Tibial nerve (tissue), 3 donors: Measurements from ENCODE around the gene SPI1.

Experiments used
- POLR2A ChIP-seq, 2 donors: fragments of 450-650 bp; IDR thresholded peaks; one replicate each; pipeline ENCODE4 v1.6.1; 2017; ENCODE audit warnings: antibody characterized with exemption in 2 of 2, mild to moderate bottlenecking in 2 of 2, moderate library complexity in 2 of 2
- TF ChIP-seq, protein P1 (sequence below), 5 experiments: fragments of 200-600 bp in 3 of 5; fragments of 450-650 bp in 2 of 5; sonication (generic) in 3 of 5; IDR thresholded peaks; one replicate each; pipeline ENCODE4 v1.5.1; 2016 to 2019; ENCODE audit warnings: antibody characterized with exemption in 5 of 5, mild to moderate bottlenecking in 3 of 5, moderate library complexity in 2 of 5

DNA sequence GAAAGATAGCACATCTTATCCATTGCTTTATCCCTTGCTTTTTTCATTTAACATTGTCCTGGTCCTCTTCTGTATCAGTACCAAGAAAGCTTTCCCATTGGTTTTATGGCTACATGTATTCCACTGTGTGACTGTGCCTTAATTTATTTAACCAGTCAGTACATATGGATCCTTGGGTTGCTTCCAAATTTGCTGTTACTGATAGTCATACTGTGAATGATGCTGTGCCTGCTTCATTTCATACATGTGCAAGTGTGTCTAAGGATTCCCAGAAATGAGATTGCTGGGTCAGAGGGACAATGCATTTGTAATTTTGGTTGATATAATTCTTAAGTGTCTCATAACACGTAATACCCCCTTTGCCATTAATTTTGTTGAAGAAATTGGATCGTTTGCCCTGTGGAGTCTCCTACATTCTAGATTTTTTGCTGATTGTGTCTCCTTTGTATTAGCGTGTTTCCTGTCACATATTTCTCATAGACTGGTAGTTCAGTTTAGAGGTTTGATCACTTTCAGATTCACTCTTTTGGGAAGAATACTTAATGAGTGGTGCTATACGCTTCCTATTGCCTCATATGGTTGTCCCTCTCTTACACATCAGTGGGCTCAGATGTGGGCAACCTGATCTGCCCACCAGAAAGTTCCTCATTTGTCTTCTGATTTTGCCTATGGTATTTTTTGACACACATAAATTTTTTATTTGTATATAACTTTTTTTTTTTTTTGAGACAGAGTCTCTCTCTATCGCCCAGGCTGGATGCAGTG lies 61.1 kb downstream of the SPI1 start:
- TF ChIP-seq, protein P1, sequence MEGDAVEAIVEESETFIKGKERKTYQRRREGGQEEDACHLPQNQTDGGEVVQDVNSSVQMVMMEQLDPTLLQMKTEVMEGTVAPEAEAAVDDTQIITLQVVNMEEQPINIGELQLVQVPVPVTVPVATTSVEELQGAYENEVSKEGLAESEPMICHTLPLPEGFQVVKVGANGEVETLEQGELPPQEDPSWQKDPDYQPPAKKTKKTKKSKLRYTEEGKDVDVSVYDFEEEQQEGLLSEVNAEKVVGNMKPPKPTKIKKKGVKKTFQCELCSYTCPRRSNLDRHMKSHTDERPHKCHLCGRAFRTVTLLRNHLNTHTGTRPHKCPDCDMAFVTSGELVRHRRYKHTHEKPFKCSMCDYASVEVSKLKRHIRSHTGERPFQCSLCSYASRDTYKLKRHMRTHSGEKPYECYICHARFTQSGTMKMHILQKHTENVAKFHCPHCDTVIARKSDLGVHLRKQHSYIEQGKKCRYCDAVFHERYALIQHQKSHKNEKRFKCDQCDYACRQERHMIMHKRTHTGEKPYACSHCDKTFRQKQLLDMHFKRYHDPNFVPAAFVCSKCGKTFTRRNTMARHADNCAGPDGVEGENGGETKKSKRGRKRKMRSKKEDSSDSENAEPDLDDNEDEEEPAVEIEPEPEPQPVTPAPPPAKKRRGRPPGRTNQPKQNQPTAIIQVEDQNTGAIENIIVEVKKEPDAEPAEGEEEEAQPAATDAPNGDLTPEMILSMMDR (IDR thresholded peaks at IDR 0.05): no peak
- TF ChIP-seq POLR2A (IDR thresholded peaks at IDR 0.05): no peak
